SIG-M5 (cell line): Measurements from ENCODE around the gene RGS3.

Experiments
- DNase-seq: peaks from one replicate; lab custom pipeline; 2025; lab: John Stamatoyannopoulos, UW

The RGS3 gene

GRCh38 chr9:113572076-113572861 is 108.7 kb downstream of the RGS3 start:
- no peak for DNase-seq

- DNase-seq, result no peak
These were observed 109.8 kb downstream of the RGS3 start for GRCh38 chr9:113573046-113573958.

DNA sequence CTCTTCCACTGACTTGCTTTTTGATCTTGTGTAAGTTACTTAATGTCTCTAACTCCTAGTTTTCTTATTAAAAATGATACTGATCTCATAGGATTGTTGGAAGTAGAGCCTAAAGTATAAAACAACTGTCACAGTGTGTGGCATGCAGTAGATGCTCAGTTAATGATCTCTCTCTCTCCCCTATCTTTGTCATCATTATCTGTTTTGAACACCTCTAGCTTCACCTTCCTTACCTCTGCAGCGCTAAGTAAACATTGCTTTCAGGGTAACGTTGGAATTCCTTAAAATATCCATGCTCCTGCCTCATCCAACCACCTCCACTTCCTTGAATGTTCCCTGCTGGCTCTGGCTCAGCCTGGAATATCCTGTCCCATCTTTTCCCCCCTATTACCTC is 110.4 kb downstream of the RGS3 start:
- no peak for DNase-seq

- no peak for DNase-seq
These were observed 111.1 kb downstream of the RGS3 start for GRCh38 chr9:113574441-113575262.

DNA sequence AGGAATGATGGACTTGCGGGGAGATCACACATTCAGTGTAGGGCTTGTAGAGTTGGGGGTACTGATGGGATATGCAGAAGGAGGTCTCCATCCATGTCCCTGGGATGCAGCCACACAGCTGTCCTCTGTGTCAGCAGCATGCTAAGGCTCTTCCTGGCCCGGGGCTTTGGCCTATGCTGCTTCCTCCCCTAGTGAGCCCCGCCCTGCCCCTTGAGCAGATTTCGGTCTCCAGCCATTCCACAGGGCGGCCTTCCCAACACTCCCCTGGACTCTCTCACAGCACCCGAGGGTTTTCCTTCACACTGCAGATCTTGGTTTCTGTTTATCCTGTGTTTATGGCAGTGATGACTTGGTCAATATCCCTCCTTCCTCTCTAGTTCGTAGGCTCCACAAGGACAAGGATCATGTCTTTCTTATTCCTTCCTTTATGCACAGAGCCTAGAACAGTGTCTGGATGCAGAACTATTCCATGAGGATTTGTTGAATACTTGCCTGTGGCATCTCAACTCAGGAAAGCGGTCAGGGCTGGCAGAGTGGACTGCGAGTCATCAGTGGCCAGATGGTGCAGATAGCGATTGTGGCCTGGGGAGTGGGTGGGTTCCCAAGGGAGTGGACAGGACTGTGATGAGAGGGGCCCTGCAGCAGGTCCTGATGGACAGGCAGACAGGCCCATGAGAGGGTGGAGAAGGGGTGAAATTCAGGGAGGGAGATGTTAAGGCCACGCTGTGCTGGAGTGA is 114.2 kb downstream of the RGS3 start:
- DNase-seq, result no peak

- no peak for DNase-seq
These were observed 114.8 kb downstream of the RGS3 start for GRCh38 chr9:113578279-113578865.

DNA sequence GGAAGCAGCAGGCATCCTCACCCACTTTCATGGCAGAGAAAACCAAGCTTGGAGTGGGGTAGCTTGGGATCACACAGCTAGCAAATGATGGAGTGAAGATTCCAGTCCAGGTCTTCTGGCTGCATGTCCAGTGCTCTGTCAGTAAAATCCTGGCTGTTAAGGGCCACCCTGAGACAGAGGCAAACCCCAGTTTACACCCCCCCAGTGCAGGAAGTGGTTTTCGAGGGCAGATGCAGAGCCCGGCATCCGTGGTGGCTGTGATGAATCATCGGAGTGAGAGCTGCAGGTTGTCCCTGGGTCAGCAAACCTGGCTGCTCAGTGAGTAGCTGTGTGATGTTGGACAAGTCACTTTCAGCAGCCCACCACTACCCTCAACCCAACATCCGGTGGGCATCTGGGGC is 115.4 kb downstream of the RGS3 start:
- peak; percentile 50 for DNase-seq

DNA sequence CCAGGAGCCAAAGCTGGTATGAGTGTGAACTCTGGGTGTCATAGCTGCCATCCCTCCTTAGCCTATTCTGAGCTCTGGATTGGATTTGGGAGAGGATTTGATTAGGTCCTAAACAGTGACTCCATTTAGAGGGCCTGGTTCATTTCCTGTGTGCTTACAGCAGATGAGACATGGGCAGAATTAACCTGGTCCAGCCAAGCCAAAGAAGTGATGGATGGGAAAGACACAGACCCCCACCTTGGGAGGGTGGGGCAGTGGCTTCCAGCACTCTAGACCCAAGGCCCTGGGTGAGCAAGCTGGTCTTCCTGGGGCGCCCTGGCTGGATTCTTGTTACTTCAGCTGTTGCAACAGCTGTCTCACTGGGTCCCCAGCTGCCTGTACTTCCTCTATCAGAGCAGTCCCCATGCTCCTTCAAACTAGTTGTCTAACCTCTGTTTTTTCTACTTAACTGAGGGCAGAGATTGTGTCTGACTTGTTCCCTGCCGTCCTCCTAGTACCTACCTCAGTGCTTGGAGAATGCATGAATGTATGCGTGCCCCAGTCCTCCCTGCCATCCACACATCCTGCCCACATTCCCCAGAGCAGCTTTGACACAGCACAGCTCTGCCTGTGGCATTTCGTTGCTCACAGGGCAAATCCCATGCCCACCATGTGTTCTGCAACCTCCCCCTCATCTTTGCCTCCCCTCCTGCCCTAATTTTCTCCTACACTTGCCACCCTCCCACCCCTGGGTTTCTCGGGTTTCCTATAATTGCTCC is 115.9 kb downstream of the RGS3 start:
- peak; percentile 34 for DNase-seq

DNA sequence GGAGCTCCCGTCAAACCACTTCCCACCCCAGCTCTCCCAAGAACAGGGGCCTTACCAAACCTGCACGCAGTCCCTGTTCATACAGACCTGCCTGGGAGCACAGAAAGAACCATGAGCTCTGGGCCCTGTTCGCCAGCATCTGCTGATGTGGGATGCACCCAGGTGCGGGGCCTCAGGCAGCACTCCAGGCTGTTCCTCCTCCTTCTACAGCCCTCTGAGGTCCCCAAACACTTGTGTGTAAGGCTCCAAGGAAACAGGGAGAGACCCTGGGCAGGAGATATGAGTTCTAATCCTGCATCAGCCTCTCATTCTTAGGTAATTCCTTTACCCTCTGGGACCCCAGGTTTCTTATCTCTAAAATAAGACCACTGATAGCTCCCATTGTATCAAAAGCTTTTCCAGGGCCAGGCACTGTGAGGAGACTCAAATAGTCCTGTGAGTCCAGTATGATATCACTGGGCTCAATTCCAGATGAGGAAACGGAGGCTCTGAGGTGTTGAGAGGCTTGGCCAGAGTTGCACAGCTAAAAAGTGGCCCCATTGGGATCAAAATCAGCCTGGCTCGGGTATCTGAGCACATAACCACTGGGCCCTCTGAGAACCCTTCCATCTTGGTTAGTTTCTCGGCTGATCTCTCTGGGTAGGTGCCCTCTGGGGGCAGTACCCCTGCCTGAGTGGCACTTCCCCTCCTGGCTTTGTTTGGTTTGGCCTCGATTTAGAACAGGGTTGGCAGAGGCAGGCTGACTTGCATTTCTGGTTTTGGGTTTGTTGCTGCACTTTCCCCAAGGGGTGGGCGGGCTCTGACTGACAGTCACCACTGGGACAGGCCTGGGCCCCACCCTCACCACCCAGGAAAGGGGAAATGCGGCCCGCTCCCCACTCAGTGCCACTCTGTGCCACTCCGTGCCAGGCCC is 116.8 kb downstream of the RGS3 start:
- no peak for DNase-seq

GRCh38 chr9:113580954-113581311 is 117.4 kb downstream of the RGS3 start:
- DNase-seq, result no peak

GRCh38 chr9:113581865-113582697 is 118.6 kb downstream of the RGS3 start:
- no peak for DNase-seq

DNA sequence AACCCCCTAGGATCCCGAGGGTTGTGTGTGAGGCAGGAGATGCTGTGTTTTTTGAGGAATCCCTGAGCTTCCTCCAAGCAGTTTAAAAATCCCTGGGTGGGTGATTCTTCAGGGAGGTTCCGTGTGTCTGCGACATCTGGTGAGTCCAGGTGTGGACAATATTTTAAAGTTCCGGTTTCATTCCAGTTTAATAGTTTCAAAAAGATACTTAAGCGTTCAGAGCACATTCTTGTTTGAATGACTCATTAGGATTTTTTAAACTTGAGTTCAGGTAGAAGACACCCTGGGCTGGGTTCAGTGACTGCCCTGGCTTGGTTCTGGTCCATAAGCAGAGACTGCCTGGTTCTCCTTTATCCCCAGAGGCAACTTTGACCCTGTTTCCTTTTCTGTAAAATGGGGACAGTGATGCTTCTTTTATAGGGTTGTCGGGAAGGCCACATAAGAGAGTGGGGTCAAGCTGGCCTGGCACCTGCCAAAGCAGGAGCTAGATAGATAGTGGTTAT is 119.2 kb downstream of the RGS3 start:
- no peak for DNase-seq

DNA sequence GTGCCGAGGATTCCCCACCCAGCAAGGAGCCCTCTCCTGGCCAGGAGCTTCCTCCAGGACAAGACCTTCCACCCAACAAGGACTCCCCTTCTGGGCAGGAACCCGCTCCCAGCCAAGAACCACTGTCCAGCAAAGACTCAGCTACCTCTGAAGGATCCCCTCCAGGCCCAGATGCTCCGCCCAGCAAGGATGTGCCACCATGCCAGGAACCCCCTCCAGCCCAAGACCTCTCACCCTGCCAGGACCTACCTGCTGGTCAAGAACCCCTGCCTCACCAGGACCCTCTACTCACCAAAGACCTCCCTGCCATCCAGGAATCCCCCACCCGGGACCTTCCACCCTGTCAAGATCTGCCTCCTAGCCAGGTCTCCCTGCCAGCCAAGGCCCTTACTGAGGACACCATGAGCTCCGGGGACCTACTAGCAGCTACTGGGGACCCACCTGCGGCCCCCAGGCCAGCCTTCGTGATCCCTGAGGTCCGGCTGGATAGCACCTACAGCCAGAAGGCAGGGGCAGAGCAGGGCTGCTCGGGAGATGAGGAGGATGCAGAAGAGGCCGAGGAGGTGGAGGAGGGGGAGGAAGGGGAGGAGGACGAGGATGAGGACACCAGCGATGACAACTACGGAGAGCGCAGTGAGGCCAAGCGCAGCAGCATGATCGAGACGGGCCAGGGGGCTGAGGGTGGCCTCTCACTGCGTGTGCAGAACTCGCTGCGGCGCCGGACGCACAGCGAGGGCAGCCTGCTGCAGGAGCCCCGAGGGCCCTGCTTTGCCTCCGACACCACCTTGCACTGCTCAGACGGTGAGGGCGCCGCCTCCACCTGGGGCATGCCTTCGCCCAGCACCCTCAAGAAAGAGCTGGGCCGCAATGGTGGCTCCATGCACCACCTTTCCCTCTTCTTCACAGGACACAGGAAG is 120.2 kb downstream of the RGS3 start:
- no peak for DNase-seq

DNA sequence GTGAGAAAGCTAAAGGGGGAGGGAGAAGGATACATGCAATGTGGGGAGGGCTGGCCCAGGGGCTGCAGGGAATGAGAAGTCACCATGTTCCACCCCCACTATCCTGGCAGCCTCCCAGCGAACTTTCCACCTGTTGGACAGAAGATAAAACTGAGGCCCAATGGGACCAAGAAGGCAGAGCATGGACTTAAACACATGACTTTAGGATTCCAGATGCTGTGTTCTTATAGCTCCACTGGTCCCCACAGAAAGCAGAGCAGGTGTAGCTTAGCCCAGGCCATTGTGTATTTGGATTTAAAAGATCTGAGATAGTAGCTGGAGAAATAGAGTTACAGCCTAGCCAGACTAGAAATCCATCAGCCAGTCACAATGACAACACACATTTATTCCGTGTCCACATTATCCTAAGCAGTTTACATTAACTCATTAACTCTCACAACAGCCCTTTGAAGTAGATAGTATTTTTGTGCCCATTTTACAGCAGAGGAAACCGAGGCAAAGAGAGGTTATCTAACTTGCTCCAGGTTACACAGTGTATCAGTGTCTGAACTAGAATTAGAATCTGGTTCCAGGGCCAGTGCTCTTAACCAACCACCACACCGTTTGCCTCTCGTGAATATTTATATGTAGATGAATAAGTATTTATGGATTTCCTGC is 121.0 kb downstream of the RGS3 start:
- no peak for DNase-seq

- no peak for DNase-seq
These were observed 121.5 kb downstream of the RGS3 start for GRCh38 chr9:113585085-113585442.

GRCh38 chr9:113585555-113585954 is 122.0 kb downstream of the RGS3 start:
- no peak for DNase-seq
